ENCODE data around the gene MARCHF5. TPM values are rescaled to one million over a fixed set of nuclear protein-coding genes. Genes with fewer than 3 reads are reported as not detected.
"Not testable (repeated sequence)": the region's sequence is repeated elsewhere in the genome, so short reads cannot be mapped to it uniquely, and the experiment has no call there.

Gene MARCHF5
- total and polyA plus RNA-seq, 2 experiments from 2014 or later = 19.3 to 47.4 TPM

- Histone ChIP-seq H3K4me3 (no peak overlapping the region), H3K27ac (no peak overlapping the region), H3K36me3 (no peaks in the 10 kb centered on the region), H3K4me1 (ENCODE audit: low read depth) (no peaks in the 10 kb centered on the region), H3K27me3 (no peaks in the 10 kb centered on the region), H3K9me3 (ENCODE audit: low read depth) (no peaks in the 10 kb centered on the region)
- TF ChIP-seq, protein P1, sequence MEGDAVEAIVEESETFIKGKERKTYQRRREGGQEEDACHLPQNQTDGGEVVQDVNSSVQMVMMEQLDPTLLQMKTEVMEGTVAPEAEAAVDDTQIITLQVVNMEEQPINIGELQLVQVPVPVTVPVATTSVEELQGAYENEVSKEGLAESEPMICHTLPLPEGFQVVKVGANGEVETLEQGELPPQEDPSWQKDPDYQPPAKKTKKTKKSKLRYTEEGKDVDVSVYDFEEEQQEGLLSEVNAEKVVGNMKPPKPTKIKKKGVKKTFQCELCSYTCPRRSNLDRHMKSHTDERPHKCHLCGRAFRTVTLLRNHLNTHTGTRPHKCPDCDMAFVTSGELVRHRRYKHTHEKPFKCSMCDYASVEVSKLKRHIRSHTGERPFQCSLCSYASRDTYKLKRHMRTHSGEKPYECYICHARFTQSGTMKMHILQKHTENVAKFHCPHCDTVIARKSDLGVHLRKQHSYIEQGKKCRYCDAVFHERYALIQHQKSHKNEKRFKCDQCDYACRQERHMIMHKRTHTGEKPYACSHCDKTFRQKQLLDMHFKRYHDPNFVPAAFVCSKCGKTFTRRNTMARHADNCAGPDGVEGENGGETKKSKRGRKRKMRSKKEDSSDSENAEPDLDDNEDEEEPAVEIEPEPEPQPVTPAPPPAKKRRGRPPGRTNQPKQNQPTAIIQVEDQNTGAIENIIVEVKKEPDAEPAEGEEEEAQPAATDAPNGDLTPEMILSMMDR (IDR thresholded peaks at IDR 0.05; ENCODE audit: low read depth, low read length) = no peak
- DNase-seq (ENCODE audit: low read depth in 1 of 2, low spot score in 1 of 2) = peak in 1 of 2 donors; percentile 24
Measured at GRCh38 chr10:92395271-92395670, 104.3 kb downstream of the MARCHF5 start.

DNA sequence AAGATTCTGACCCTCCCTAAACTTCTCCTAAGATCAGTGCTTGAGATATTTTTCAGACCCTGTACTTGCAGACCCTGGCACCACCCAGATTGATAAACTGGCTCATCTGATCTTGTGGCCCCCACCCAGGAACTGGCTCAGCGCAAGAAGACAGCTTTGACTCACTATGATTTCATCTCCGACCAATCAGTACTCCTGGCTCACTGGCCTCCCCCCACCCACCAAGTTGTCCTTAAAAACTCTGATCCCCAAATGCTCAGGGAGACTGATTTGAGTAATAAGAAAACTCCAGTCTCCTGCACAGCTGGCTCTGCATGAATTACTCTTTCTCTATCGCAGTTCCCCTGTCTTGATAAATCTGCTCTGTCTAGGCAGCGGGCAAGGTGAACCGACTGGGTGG is 111.3 kb downstream of the MARCHF5 start:
- not testable (repeated sequence) for H3K36me3 ChIP-seq; H3K27ac ChIP-seq; DNase-seq (ENCODE audit: low read depth in 1 of 2, low spot score in 1 of 2); H3K9me3 ChIP-seq (ENCODE audit: low read depth); H3K27me3 ChIP-seq; H3K4me1 ChIP-seq (ENCODE audit: low read depth); H3K4me3 ChIP-seq

Other genes starting within 250 kb of the MARCHF5 start
- 4.5 and 8.3 TPM in 2 replicates for gene CPEB3, start 89 bp upstream of the MARCHF5 start, total RNA-seq
- 5.0 and 7.1 TPM in 2 replicates for gene CPEB3, start 89 bp upstream of the MARCHF5 start, polyA plus RNA-seq

Measured in cardiac muscle cell (in vitro differentiated cells and primary cell).